Limb (tissue), 2 donors: ENCODE results near the gene UFC1.

ENCODE experiments used
- DNase-seq, 2 donors: peaks; one replicate each; pipeline ENCODE4 v3.0.0-alpha.2; 2016; ENCODE audit errors: extremely low spot score in 2 of 2

UFC1 gene

DNA sequence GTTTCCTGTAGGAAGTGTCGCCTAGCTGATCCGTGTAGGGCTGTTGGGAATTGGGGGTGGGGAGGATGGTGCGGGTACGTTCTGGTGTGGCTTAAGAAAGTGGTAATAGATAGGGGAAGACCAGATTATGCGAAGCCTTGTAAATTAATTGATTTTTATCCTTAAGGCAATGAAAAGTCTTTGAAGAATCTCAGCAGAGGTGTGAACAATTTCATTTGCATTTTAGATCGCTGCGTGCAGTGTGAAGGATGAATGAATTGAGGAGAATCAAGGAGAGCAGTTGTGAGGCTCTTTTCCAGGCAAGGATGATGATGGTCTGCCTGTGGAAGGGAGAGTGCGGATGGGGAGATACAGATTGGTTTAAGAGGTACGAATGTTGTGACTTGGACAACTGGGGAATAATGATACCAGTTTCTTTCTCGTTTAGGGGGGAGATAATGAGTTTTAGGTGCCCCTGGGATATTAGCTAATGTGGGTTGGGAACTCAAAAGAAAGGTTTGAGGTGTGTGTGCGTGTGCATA is 20.5 kb upstream of the UFC1 start:
- DNase-seq = no peak

- DNase-seq = no peak
Measured at GRCh38 chr1:161137881-161138280, 15.9 kb upstream of the UFC1 start.

DNA sequence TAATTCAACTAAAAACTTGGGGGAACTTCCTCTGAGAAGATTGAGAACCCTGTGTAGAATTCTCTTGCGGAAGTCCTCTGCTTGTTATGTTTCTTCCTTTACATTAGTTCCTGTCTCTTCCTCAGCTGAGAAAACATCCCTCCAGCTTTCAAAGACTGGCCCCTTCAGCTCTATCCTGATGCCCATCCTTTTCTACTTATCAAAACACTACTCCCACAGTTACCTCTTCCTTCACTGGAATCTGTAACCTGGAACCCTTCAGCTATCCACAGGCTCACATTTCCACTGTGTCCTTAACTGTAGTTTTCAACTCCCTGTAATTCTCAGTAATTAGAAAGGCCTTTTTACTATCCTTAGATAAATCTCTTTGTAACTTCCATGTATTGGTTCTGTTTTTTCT is 15.3 kb upstream of the UFC1 start:
- no peak for DNase-seq

DNA sequence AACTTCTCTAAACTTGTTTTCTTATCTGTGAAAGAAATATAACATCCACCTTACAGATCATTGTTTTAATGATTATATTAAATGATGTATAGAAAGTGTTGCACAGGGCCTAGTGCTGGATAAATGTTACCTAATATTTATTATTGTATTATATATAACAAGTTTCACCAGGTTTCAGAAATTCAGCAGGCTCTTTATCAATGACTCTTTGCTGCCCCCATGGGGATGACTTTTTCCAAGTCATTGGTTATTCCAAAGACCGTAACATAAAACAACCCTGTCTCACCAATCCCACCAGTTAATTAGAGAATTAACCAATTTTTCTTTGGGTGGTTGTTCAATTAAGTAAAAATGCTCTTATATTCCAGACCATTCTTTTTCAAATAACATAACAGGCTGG is 14.0 kb upstream of the UFC1 start:
- peak in 1 of 2 donors; percentile 26 for DNase-seq

DNA sequence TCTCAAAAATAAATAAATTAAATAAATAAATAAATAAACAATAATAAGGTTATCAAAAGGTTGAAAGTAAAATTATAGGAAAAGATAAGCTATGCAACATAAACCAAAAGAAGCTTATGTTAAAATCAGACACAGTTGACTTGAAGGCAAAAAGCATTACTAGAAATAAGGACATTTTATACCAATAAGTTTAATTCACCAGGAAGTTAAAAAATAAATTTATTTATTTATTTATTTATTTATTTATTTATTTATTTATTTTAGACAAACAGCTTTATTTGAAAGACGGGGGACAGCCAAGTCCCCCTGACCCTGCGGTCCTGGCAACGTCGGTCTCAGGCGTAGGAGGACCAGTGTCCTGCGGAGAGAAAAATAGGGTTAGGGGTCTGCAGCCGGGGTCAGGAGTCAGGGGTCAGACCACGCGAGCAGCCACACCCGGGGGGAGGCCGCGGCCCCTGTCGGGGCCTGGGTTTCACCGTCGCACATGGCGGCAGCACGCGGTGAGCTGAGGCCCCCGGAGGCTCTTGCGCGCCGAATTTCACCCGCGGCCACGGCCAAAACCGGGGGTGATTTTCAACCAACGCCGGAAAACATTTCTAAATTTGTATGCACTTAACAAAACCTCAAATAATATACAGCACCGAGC is 12.9 kb upstream of the UFC1 start:
- no peak for DNase-seq

DNA sequence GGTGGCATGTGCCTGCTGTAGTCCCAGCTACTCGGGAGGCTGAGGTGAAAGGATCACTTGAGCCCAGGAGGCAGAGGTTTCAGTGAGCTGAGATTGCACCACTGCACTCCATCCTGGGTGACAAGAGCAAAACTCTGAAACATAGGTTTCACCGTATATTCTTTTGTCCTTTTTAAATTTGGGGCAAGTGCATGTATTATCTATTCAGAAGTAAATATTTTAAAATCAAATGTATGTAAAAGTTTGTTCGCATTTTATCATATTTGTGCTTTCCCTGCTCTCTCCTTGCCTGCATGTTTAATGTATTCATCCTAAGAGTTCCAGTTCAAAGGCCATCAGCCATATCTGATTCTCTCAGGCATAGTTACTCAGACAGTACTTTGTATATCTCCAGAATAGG is 7.9 kb upstream of the UFC1 start:
- DNase-seq = no peak

DNA sequence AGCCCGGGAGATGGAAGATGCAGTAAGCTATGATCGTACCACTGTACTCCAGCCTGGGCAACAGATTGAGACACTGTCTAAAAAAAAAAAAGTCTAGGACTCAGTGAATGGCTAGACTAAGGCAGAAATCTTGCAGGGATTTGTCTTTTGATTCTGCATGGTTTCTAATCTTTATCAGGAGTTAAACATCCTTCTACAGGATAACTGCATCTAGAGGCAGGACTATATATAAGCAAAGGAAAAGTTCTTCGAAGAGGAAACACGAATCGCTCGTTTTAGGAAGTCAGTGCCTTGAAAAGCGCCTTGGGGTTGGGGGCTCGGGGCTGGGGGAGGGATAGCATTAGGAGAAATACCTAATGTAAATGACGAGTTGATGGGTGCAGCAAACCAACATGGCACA is 602 bp upstream of the UFC1 start:
- DNase-seq = no peak

- DNase-seq = no peak
Measured at GRCh38 chr1:161157867-161158266, 4.1 kb downstream of the UFC1 start.

GRCh38 chr1:161158316-161159010 is 4.7 kb downstream of the UFC1 start:
- no peak for DNase-seq

GRCh38 chr1:161159087-161159912 is 5.5 kb downstream of the UFC1 start, which contains the start of gene USP21:
USP21 (plus strand) TSS chr1:161159500; CDS start chr1:161160641, 1,141 bp downstream.
- DNase-seq = peak; percentile 95 to 96

DNA sequence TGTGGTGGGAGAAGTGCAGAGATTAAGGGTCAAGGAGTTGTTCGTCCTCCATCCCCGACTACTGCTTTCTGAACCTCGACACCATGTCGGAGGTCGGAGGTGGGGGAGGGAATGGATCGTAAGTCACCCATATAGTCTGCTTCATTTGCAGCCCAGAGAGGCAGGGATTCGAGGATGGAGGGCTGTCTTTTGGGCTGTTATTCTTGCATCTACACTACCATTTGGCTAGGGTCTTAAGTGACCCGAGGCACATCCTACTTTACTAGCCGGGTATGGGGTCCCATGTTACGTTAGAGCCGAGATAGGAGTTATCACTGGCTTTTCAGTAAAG is 6.1 kb downstream of the UFC1 start:
- no peak for DNase-seq

DNA sequence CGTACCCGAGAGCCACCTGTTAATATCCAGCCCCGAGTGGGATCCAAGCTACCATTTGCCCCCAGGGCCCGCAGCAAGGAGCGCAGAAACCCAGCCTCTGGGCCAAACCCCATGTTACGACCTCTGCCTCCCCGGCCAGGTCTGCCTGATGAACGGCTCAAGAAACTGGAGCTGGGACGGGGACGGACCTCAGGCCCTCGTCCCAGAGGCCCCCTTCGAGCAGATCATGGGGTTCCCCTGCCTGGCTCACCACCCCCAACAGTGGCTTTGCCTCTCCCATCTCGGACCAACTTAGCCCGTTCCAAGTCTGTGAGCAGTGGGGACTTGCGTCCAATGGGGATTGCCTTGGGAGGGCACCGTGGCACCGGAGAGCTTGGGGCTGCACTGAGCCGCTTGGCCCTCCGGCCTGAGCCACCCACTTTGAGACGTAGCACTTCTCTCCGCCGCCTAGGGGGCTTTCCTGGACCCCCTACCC is 6.9 kb downstream of the UFC1 start:
- DNase-seq = no peak

GRCh38 chr1:161161652-161162051 is 7.9 kb downstream of the UFC1 start:
- no peak for DNase-seq

GRCh38 chr1:161162052-161162451 is 8.3 kb downstream of the UFC1 start:
- no peak for DNase-seq

GRCh38 chr1:161162806-161163205 is 9.0 kb downstream of the UFC1 start:
- no peak for DNase-seq

DNA sequence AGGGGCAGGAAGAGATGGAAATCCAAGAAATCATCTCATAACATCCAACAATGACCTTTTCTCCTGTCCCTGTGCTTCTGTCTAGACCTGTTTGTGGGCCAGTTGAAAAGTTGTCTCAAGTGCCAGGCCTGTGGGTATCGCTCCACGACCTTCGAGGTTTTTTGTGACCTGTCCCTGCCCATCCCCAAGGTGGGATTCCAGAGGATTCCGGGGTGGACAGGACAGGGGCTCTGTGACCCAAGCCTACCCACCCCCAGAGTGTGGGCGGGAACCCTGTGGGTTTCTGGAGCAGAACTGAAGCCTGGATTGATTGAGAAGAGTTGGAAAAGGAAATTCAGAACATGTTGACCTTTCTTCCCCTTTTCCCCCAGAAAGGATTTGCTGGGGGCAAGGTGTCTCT is 10.0 kb downstream of the UFC1 start:
- no peak for DNase-seq

- no peak for DNase-seq
Measured at GRCh38 chr1:161164901-161165610, 11.3 kb downstream of the UFC1 start.

- peak; percentile 94 to 98 for DNase-seq
Measured at GRCh38 chr1:161165742-161166668, 12.2 kb downstream of the UFC1 start, which contains the start of gene PPOX. PPOX (plus strand) TSS chr1:161166426; CDS start chr1:161166848, 422 bp downstream.

DNA sequence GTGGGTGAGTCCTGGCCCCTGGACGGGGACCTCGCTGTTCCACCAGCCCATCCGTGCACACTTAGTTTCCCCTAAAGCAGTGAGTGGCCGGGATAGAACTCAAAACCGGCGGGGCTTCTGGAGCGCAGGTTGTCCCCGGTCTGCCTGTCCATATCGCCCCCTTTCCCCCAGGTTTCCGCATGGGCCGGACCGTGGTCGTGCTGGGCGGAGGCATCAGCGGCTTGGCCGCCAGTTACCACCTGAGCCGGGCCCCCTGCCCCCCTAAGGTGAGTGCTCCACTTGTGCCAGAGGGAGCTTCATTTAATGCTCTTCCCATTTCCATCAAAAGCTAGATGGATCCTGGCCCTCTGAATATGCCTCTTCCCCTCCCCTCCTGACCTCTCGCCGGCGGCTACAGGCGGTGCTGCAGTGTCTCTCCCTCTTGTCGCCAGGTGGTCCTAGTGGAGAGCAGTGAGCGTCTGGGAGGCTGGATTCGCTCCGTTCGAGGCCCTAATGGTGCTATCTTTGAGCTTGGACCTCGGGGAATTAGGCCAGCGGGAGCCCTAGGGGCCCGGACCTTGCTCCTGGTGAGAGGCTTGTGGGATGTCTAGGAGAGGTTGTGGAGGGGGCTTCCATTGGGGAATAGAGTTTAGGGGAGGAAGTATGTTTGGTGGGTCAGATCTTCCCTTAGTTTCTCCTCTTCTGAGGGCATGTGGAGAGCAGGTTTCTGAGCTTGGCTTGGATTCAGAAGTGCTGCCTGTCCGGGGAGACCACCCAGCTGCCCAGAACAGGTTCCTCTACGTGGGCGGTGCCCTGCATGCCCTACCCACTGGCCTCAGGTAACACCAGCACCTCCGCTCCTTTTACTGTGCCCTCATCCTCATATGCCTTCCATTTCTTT is 13.1 kb downstream of the UFC1 start:
- peak in 1 of 2 donors; percentile 51 for DNase-seq
